WERI-Rb-1 (cell line): ENCODE measurements around the gene SLC9A7.
A peak's percentile ranks its signal among the peaks of the same experiment; 100 is the strongest.

Experiments used
- DNase-seq: peaks from one replicate; pipeline ENCODE4 v3.0.0-alpha.2; 2020
- H3K27ac ChIP-seq: fragments of 250-450 bp; sonication (Bioruptor Pico); 2 replicates; pipeline ENCODE4 v1.5.1; 2020; ENCODE audit warnings: mild to moderate bottlenecking, moderate library complexity
- H3K27me3 ChIP-seq: fragments of 250-450 bp; sonication (Bioruptor Pico); 2 replicates; pipeline ENCODE4 v1.5.1; 2021; ENCODE audit warnings: mild to moderate bottlenecking, low read depth, moderate library complexity; ENCODE audit not compliant: insufficient read depth, severe bottlenecking
- H3K36me3 ChIP-seq: fragments of 250-450 bp; sonication (Bioruptor Pico); 2 replicates; pipeline ENCODE4 v1.5.1; 2020; ENCODE audit warnings: mild to moderate bottlenecking, moderate library complexity
- H3K4me3 ChIP-seq: 2 replicates; pipeline ENCODE4 v1.5.1; 2011; ENCODE audit warnings: low read depth, mild to moderate bottlenecking, control low read depth, low read length
- H3K9me3 ChIP-seq: fragments of 250-450 bp; sonication (Bioruptor Pico); 2 replicates; pipeline ENCODE4 v1.5.1; 2021; ENCODE audit warnings: mild to moderate bottlenecking, moderate library complexity; ENCODE audit not compliant: severe bottlenecking
- TF ChIP-seq, protein P1 (sequence below): IDR thresholded peaks from 2 replicates; pipeline ENCODE4 v1.5.1; 2011; ENCODE audit warnings: low read depth, mild to moderate bottlenecking, control low read depth, inconsistent platforms, low read length

The SLC9A7 gene

DNA sequence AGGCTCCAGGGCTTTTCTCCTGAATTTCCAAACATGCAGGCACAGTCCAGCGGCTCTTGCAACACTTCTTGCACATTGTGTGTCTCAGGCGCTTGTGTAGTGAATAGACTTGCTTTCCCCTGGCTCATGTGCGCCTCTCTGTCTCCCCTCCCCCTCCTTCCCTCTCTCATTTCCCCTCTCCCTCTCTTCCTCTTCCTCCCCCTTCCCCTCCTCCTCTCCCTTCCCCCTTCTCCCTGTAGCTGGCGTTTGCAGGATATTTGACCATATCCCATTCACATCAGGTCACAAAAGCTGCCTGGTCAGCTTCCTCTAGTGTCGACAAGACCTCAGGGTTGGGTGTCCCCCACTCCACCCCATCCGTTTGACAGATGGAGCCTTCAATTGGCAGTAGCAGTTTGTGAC, 182.9 kb downstream of the SLC9A7 start:
- TF ChIP-seq, protein P1, sequence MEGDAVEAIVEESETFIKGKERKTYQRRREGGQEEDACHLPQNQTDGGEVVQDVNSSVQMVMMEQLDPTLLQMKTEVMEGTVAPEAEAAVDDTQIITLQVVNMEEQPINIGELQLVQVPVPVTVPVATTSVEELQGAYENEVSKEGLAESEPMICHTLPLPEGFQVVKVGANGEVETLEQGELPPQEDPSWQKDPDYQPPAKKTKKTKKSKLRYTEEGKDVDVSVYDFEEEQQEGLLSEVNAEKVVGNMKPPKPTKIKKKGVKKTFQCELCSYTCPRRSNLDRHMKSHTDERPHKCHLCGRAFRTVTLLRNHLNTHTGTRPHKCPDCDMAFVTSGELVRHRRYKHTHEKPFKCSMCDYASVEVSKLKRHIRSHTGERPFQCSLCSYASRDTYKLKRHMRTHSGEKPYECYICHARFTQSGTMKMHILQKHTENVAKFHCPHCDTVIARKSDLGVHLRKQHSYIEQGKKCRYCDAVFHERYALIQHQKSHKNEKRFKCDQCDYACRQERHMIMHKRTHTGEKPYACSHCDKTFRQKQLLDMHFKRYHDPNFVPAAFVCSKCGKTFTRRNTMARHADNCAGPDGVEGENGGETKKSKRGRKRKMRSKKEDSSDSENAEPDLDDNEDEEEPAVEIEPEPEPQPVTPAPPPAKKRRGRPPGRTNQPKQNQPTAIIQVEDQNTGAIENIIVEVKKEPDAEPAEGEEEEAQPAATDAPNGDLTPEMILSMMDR: no peak
- no peaks in the 10 kb centered on the region for H3K9me3 ChIP-seq
- H3K27ac ChIP-seq: no peak overlapping the region
- no peaks in the 10 kb centered on the region for H3K36me3 ChIP-seq
- no peak overlapping the region for H3K4me3 ChIP-seq
- DNase-seq: no peak
- H3K27me3 ChIP-seq: peaks cover 17% of the 10 kb centered on the region

DNA sequence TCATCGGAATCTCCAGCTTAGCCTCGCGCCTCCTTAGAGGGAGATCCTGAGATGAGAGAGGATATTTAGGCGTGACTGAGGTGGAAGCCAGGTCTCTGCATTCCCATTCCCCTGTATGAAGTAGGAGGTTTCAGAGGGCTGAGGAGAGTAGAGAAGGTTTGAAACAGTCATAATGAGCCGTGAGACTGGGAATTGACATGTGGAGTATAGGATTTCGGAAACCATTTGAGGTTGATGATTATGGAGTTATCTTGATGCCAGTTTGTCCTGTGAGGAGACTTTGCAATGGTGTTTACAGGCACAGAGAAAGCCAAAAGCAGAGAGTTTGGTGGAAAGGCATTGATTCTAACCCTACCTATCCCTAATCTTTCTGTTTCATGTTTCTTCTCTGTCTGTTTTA, 183.3 kb downstream of the SLC9A7 start:
- H3K27me3 ChIP-seq: peaks cover 17% of the 10 kb centered on the region
- no peaks in the 10 kb centered on the region for H3K36me3 ChIP-seq
- H3K4me3 ChIP-seq: peak overlapping the region; percentile 53
- DNase-seq: no peak
- no peaks in the 10 kb centered on the region for H3K9me3 ChIP-seq
- no peak overlapping the region for H3K27ac ChIP-seq
- TF ChIP-seq, protein P1: no peak

DNA sequence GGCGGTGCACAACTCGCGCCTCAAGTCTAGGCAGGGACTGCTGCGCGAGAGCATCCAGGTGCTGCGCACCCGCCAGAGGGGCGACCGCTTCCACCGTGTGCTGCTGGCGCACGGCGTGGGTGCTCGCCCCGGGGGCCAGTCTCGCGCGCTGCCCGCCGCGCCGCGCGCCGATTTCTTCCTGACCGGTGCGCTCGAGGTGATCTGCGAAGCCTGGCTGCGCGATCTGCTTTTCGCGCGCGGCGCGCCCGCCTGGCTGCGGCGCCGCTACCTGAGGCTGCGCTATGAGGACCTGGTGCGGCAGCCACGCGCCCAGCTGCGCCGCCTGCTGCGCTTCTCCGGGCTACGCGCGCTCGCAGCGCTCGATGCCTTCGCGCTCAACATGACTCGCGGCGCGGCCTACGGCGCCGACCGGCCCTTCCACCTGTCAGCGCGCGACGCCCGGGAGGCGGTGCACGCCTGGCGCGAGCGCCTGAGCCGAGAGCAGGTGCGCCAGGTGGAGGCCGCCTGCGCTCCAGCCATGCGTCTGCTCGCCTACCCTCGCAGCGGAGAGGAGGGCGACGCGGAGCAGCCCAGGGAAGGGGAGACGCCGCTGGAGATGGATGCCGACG, 184.0 kb downstream of the SLC9A7 start:
- Histone ChIP-seq H3K9me3 (no peaks in the 10 kb centered on the region), H3K4me3 (peak overlapping the region; percentile 53), H3K27me3 (peaks cover 17% of the 10 kb centered on the region), H3K27ac (no peak overlapping the region), H3K36me3 (no peaks in the 10 kb centered on the region)
- DNase-seq: peak; percentile 18
- TF ChIP-seq, protein P1: no peak

DNA sequence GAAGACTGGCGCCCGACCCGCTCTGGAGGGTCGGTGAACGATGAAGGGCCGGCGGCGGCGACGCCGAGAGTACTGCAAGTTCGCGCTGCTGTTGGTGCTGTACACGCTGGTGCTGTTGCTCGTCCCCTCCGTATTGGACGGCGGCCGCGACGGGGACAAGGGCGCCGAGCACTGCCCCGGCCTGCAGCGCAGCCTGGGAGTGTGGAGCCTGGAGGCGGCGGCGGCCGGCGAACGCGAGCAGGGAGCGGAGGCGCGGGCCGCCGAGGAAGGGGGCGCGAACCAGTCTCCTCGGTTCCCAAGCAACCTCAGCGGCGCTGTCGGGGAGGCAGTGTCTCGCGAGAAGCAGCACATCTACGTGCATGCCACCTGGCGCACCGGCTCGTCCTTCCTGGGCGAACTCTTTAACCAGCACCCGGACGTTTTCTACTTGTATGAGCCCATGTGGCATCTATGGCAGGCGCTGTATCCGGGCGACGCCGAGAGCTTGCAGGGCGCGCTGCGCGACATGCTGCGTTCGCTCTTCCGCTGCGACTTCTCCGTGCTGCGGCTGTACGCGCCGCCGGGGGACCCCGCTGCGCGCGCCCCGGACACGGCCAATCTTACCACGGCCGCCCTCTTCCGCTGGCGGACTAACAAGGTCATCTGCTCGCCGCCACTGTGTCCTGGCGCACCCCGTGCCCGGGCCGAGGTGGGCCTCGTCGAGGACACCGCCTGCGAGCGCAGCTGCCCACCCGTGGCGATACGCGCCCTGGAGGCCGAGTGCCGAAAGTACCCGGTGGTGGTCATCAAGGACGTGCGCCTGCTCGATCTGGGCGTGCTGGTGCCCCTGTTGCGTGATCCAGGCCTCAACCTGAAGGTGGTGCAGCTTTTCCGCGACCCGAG, 184.8 kb downstream of the SLC9A7 start:
- Histone ChIP-seq H3K9me3 (no peaks in the 10 kb centered on the region), H3K27me3 (peaks cover 15% of the 10 kb centered on the region), H3K27ac (no peak overlapping the region), H3K4me3 (peak overlapping the region; percentile 53), H3K36me3 (no peaks in the 10 kb centered on the region)
- TF ChIP-seq, protein P1: 0 out of 2 replicates have a peak, but pooled peaks have one; percentile 1
- peak; percentile 48 for DNase-seq

DNA sequence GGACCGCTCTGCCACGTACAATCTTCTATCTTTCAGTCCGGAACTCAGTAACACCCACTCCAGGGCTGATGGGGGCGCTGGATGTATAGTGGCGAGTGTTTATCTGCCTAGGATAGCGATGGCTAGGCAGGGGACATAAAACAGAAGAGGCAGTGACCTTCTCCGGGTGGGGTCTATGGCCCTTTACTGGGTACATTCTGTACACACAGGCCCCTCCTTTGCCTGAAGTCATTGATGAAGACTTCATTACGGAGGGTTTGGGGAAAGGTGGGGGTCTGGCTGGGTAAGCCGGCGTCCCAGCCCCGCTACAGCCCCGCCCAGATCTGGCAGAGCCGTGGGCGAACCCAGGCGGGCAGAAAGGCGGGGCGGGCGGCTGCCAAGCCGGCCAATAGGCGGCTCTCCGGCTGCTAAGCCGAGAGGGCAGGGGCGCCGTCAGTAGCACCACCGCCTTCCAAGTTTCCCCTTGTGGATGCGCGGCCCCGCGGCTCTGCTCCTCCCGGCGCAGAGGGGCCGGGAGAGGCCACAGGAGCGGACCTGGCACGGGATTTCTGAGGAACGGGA, 185.5 kb downstream of the SLC9A7 start, which contains the start of gene CHST7:
Gene CHST7 (plus strand): TSS at position 435 of the 561 bp plus-strand sequence. CDS start 167 bp downstream, outside the sequence.
- TF ChIP-seq, protein P1: peak; percentile 39; the same call in 1 of the 2 replicates
- Histone ChIP-seq H3K27ac (no peak within 1 kb of the TSS), H3K36me3 (no peaks in the 10 kb centered on the region), H3K4me3 (peak within 1 kb of the TSS; percentile 53), H3K9me3 (no peaks in the 10 kb centered on the region), H3K27me3 (peaks cover 15% of the 10 kb centered on the region)
- DNase-seq: peak; percentile 65
